HUDEP-2 (cell line): Measurements from ENCODE around the gene KLRD1.
"Not testable (repeated sequence)": the region's sequence is repeated elsewhere in the genome, so short reads cannot be mapped to it uniquely, and the experiment has no call there.

Experiments
- DNase-seq, 76 experiments: peaks; one replicate each; lab custom pipeline; 2025; ENCODE audit not compliant: unreplicated experiment in 76 of 76; lab: John Stamatoyannopoulos, UW

KLRD1 gene

DNA sequence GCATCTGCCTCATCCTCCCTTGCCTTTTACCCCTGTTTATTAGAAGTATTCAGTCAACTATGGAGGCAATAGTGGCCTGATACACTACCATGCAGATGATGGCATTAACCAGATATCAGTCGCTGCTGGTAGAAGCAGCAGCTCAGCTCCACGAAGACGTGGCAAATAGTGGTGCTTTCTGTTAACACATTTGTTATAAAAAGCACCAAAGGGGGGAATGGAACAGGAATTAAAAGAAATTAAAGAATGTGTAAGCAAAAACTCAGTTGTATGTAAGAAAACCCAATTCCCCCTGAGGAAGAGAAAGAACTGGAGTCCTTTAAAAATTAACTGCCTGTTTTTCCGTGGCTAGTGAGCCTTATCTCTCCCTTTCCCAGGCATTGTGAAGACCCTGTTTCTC, 60.0 kb downstream of the KLRD1 start:
- not testable (repeated sequence) for DNase-seq

GRCh38 chr12:10368206-10369171, 60.8 kb downstream of the KLRD1 start:
- DNase-seq, result no peak

DNA sequence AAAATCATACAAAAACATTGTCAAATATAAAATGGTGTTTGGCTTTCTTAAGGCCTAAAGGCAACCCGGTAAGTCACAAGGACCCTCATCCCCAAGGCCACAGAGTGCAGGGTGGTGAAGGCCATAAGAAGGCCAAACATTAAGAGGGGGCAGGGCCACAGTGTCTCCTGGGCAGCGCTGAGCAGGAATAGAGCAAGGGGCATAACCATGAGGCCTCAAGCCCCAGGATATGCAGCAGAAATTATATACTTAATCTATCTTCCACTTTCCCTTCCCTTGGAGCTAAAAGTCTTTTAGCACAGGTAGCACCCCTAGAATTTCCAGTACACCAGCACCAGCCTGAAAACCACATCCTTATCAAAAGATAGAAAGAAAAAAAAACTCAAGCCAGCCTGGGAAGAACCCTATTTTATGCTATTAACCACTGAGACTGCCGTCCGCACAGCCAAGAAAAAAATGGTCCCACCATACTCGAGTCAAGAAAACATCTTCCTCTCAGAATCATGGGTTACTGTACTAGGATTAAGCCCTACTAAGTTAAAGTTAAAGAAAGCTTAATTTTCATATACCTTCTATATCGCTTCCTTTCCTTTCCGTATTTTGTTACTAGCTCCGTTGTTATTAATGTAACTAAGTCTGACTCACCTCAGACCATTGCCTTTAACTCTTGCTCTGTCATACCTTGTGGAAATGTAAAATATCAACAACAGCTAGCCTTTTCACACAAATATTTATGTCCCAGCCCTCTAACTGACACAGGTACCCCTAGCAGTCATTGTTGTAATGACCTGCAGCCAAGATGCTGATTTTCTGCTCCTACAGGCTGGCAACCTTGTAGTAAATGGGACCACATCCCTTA, 62.1 kb downstream of the KLRD1 start:
- no peak for DNase-seq

DNA sequence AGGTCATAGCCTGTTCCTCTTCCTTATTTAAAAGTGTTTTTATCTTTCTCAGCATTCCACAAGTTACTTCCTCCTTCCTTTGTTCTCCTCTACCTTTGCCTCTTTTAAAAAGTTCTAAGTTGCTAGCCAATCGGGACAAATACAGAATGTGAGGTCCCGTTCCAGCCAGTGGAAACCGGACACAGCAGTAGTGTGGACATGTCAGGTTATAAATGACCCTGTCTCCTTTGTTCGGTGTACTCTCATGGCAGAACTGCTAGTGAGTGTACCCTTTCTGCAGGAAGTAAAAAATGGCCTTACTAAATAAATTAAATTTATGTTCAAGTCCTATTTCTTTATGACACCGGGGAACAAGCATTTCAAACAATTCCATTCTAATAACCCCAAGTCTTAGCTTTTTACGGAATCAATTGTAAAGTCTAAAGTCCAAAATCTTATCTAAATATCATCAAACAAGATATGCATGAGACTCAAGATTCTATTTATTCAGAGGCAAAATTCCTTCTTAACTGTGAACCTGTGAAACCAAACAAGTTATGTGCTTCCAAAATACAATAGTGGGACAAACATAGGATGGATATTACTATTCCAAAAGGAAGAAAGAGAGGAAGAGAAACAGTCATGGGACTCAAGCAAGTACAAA, 64.3 kb downstream of the KLRD1 start:
- DNase-seq, result not testable (repeated sequence)

DNA sequence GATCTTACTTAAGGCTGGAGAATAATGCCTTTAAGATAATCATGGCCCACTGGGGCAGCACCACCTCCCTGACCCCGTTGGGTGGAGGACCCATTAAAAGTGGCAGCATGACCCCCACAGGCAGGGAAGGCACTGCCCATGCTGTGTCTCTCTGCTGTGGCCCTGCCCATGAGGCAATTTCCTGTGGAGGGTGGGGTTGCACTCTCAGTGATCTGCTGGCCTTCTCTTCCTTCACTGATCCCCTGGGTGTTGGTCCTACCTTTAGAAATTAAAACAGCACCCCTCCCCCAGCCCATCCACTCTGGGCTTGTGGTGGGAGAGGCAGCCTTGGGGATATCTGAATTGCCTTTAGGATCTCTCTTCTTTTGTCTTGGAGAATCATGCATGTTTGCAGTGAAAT, 64.9 kb downstream of the KLRD1 start:
- no peak for DNase-seq

GRCh38 chr12:10374624-10375018, 67.0 kb downstream of the KLRD1 start:
- DNase-seq, result no peak

DNA sequence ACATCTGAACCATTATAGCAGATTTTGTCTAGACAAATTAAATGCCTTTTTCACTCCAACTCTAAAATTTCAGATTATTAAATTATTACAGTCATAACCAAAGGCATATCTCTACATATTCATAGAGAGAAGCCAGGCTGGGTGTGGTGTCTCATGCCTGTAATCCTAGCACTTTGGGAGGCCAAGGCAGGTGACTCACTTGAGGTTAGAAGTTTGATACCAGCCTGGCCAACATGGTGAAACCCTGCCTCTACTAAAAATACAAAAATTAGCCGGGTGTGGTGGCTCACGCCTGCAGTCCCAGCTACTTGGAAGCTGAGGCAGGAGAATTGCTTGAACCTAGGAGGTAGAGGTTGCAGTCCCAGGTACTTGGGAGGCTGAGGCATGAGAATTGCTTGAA, 71.1 kb downstream of the KLRD1 start:
- DNase-seq, result not testable (repeated sequence)
